Neuronal stem cell (in vitro differentiated cells): Measurements from ENCODE around the gene HOXB3.

Experiments used
- DNase-seq: peaks from one replicate; pipeline ENCODE4 v3.0.0-alpha.2; 2013; ENCODE audit warnings: low spot score
- H2AFZ ChIP-seq: one replicate; pipeline ENCODE4 v1.6.1; 2013; ENCODE audit warnings: mild to moderate bottlenecking, low read length, inconsistent platforms
- H2AK5ac ChIP-seq: 2 replicates; pipeline ENCODE4 v1.6.1; 2013; ENCODE audit warnings: low read depth, mild to moderate bottlenecking, inconsistent platforms, low read length, moderate library complexity, mixed read lengths
- H2BK120ac ChIP-seq: 2 replicates; pipeline ENCODE4 v1.6.1; 2013; ENCODE audit warnings: low read depth, mild to moderate bottlenecking, inconsistent platforms, low read length, moderate library complexity, mixed read lengths
- H2BK12ac ChIP-seq: one replicate; pipeline ENCODE4 v1.6.1; 2013; ENCODE audit warnings: low read length, inconsistent platforms
- H2BK15ac ChIP-seq: 2 replicates; pipeline ENCODE4 v1.6.1; 2013; ENCODE audit warnings: mild to moderate bottlenecking, low read length, inconsistent platforms, mixed read lengths
- H2BK5ac ChIP-seq: one replicate; pipeline ENCODE4 v1.6.1; 2013; ENCODE audit warnings: inconsistent platforms, mild to moderate bottlenecking, low read length, moderate library complexity
- H3K14ac ChIP-seq: one replicate; pipeline ENCODE4 v1.6.1; 2013; ENCODE audit warnings: low read length, inconsistent platforms
- H3K18ac ChIP-seq: 2 replicates; pipeline ENCODE4 v1.6.1; 2013; ENCODE audit warnings: low read length, inconsistent platforms
- H3K23ac ChIP-seq: 2 replicates; pipeline ENCODE4 v1.6.1; 2013; ENCODE audit warnings: low read depth, mild to moderate bottlenecking, mixed read lengths, low read length, inconsistent platforms; ENCODE audit not compliant: poor library complexity
- H3K27ac ChIP-seq: replicated peaks from 3 replicates; pipeline ENCODE4 v1.5.1; 2013; ENCODE audit warnings: low read length, inconsistent platforms
- H3K27me3 ChIP-seq, 3 experiments: 2 replicates each; pipeline ENCODE4 v1.6.1; 2013; ENCODE audit warnings: low read length in 3 of 3, mild to moderate bottlenecking in 2 of 3, inconsistent platforms in 1 of 3, low read depth in 1 of 3, mixed read lengths in 1 of 3, moderate library complexity in 1 of 3; ENCODE audit not compliant: control insufficient read depth in 3 of 3, insufficient read depth in 3 of 3
- H3K36me3 ChIP-seq, 2 donors: replicated peaks in 1 of 2; 2 replicates each; pipeline ENCODE4 v1.6.1; 2013; ENCODE audit warnings: low read length in 2 of 2; ENCODE audit not compliant: control insufficient read depth in 2 of 2, insufficient read depth in 2 of 2
- H3K4ac ChIP-seq: 2 replicates; pipeline ENCODE4 v1.6.1; 2013; ENCODE audit warnings: inconsistent platforms, mild to moderate bottlenecking, low read length, moderate library complexity
- H3K4me1 ChIP-seq, 2 donors: 1 replicate in 1 of 2; 2 replicates in 1 of 2; pipeline ENCODE4 v1.6.1; 2013; ENCODE audit warnings: low read length in 2 of 2, low read depth in 1 of 2; ENCODE audit not compliant: control insufficient read depth in 2 of 2, insufficient read depth in 1 of 2
- H3K4me2 ChIP-seq: one replicate; pipeline ENCODE4 v1.6.1; 2013; ENCODE audit warnings: mild to moderate bottlenecking, low read length, inconsistent platforms; ENCODE audit not compliant: insufficient read depth, poor library complexity, severe bottlenecking
- H3K4me3 ChIP-seq, 2 donors: 2 replicates each; pipeline ENCODE4 v1.5.1; 2013; ENCODE audit warnings: low read length in 2 of 2, mild to moderate bottlenecking in 2 of 2, inconsistent platforms in 1 of 2, moderate library complexity in 1 of 2
- H3K79me1 ChIP-seq: one replicate; pipeline ENCODE4 v1.6.1; 2013; ENCODE audit warnings: low read depth, mild to moderate bottlenecking, inconsistent platforms, low read length, moderate library complexity
- H3K9ac ChIP-seq: one replicate; pipeline ENCODE4 v1.6.1; 2013; ENCODE audit warnings: mild to moderate bottlenecking, low read depth, low read length, inconsistent platforms; ENCODE audit not compliant: poor library complexity
- H3K9me3 ChIP-seq, 2 donors: replicated peaks in 1 of 2; 2 replicates each; pipeline versions ENCODE3 to v1.6.1; 2013; ENCODE audit warnings: low read length in 2 of 2, mild to moderate bottlenecking in 2 of 2, inconsistent platforms in 1 of 2, low read depth in 1 of 2, mixed read lengths in 1 of 2, moderate library complexity in 1 of 2; ENCODE audit not compliant: control insufficient read depth in 2 of 2, insufficient read depth in 1 of 2
- H4K8ac ChIP-seq: one replicate; pipeline ENCODE4 v1.6.1; 2013; ENCODE audit warnings: low read depth, mild to moderate bottlenecking, inconsistent platforms, low read length, moderate library complexity
- H4K91ac ChIP-seq: one replicate; pipeline ENCODE4 v1.6.1; 2013; ENCODE audit warnings: low read length, low read depth, mild to moderate bottlenecking, inconsistent platforms; ENCODE audit not compliant: poor library complexity
- WGBS, 2 donors: extraction: QIAGEN DNeasy Blood & Tissue Kit; methylation state at CpG; one replicate each; pipeline ENCODE4 v1.1.7; 2013; ENCODE audit warnings: missing lambda C conversion rate in 2 of 2, mixed read lengths in 1 of 2; ENCODE audit not compliant: insufficient read length in 2 of 2, insufficient replicate concordance in 1 of 2; ENCODE audit errors: extremely low coverage in 2 of 2; 5-methylcytosine and 5-hydroxymethylcytosine counted together

The HOXB3 gene

GRCh38 chr17:48567646-48568354, 22.2 kb downstream of the HOXB3 start:
- Histone ChIP-seq H3K4me3 (no peak overlapping the region), H4K91ac (no peak overlapping the region), H2AK5ac (no peak overlapping the region), H3K79me1 (no peaks in the 10 kb centered on the region), H3K9me3 (peaks cover 0 to 2% of the 10 kb centered on the region in 2 donors), H2BK15ac (no peak overlapping the region), H4K8ac (no peak overlapping the region), H3K9ac (no peak overlapping the region), H3K27ac (no peak overlapping the region), H3K27me3 (peaks cover 62 to 99% (median 99%) of the 10 kb centered on the region in 3 experiments), H3K36me3 (no peaks in the 10 kb centered on the region), H3K23ac (no peak overlapping the region), H3K14ac (no peak overlapping the region), H3K18ac (no peak overlapping the region), H3K4me1 (no peaks in the 10 kb centered on the region), H2BK12ac (no peak overlapping the region), H2BK5ac (no peak overlapping the region), H2BK120ac (no peak overlapping the region), H3K4ac (no peak overlapping the region), H2AFZ (no peak overlapping the region), H3K4me2 (no peak overlapping the region)
- WGBS, 2 donors: no CpG with 5 or more reads among the region's 2 CpGs
- no peak for DNase-seq

GRCh38 chr17:48567209-48567608, 22.8 kb downstream of the HOXB3 start:
- Histone ChIP-seq H3K9ac (no peak overlapping the region), H2BK120ac (no peak overlapping the region), H3K4ac (no peak overlapping the region), H2AK5ac (no peak overlapping the region), H3K23ac (no peak overlapping the region), H4K91ac (no peak overlapping the region), H3K9me3 (peaks cover 0 to 2% of the 10 kb centered on the region in 2 donors), H3K4me2 (no peak overlapping the region), H3K4me1 (no peaks in the 10 kb centered on the region), H2BK5ac (no peak overlapping the region), H3K27ac (no peak overlapping the region), H3K14ac (no peak overlapping the region), H3K79me1 (no peaks in the 10 kb centered on the region), H3K4me3 (no peak overlapping the region), H3K27me3 (peaks cover 60 to 99% (median 99%) of the 10 kb centered on the region in 3 experiments), H3K18ac (no peak overlapping the region), H2AFZ (no peak overlapping the region), H2BK12ac (no peak overlapping the region), H4K8ac (no peak overlapping the region), H2BK15ac (no peak overlapping the region), H3K36me3 (no peaks in the 10 kb centered on the region)
- no peak for DNase-seq
- WGBS, 2 donors: no CpG with 5 or more reads among the region's 6 CpGs

- Histone ChIP-seq H3K27me3 (peaks cover 60 to 99% (median 99%) of the 10 kb centered on the region in 3 experiments), H2BK15ac (no peak overlapping the region), H3K18ac (no peak overlapping the region), H2BK120ac (no peak overlapping the region), H3K9me3 (peaks cover 0 to 2% of the 10 kb centered on the region in 2 donors), H2BK12ac (no peak overlapping the region), H4K8ac (no peak overlapping the region), H2AFZ (no peak overlapping the region), H2AK5ac (no peak overlapping the region), H3K23ac (no peak overlapping the region), H3K36me3 (no peaks in the 10 kb centered on the region), H2BK5ac (no peak overlapping the region), H3K9ac (no peak overlapping the region), H3K4me2 (no peak overlapping the region), H3K14ac (no peak overlapping the region), H3K27ac (no peak overlapping the region), H3K79me1 (no peaks in the 10 kb centered on the region), H4K91ac (no peak overlapping the region), H3K4me1 (no peaks in the 10 kb centered on the region), H3K4me3 (no peak overlapping the region), H3K4ac (no peak overlapping the region)
- no peak for DNase-seq
- WGBS, 2 donors: no CpG with 5 or more reads among the region's 2 CpGs
Observed at GRCh38 chr17:48566717-48567116, 23.3 kb downstream of the HOXB3 start.

GRCh38 chr17:48565925-48566710, 23.9 kb downstream of the HOXB3 start:
- Histone ChIP-seq H3K4ac (no peak overlapping the region), H3K4me2 (no peak overlapping the region), H3K4me3 (no peak overlapping the region), H3K79me1 (no peaks in the 10 kb centered on the region), H3K36me3 (no peaks in the 10 kb centered on the region), H2BK120ac (no peak overlapping the region), H2AFZ (no peak overlapping the region), H3K9ac (no peak overlapping the region), H2AK5ac (no peak overlapping the region), H3K27ac (no peak overlapping the region), H3K18ac (no peak overlapping the region), H2BK15ac (no peak overlapping the region), H2BK12ac (no peak overlapping the region), H3K14ac (no peak overlapping the region), H3K9me3 (peaks cover 0 to 2% of the 10 kb centered on the region in 2 donors), H3K27me3 (peaks cover 60 to 99% (median 99%) of the 10 kb centered on the region in 3 experiments), H4K91ac (no peak overlapping the region), H4K8ac (no peak overlapping the region), H3K23ac (no peak overlapping the region), H2BK5ac (no peak overlapping the region), H3K4me1 (no peaks in the 10 kb centered on the region)
- DNase-seq: no peak
- no CpG with 5 or more reads among the region's 4 CpGs for WGBS, 2 donors
